ENCODE data around the gene NXPH3.

Gene NXPH3

DNA sequence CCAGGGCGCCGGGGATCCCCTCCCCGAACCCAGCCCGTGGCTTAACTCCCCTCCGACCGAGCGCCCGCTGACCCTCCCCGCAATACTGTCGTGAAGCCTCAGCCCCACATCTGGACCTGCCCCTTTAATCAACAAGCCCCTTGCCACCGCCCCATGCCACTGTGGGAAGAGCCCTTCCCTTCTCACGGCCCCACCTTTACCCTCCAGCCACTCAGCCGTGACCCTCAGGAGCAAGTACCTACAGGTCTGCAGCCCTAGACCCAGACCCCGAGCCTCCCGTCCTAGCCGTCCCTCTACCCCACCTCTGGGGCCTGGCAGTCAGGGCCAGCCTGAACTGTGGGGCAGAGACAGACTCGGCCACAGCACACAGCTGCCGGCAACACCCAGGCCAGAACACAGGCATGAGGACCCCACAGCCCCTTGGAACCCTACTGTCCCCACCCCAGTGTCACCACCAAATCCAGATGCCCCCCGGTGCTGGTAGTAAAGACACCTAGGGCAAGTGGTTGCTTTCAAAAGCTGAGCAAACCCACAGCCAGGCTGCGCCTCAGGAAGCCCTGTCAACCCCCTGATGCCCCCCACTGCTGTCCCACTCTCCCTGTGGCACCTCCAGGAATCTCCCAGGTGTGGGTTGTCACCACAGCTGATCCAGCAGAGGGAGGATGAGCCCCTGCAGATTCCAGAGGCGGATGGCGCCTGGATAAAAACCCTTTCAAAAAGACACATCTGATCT lies 1.4 kb downstream of the NXPH3 start:
- DNase-seq, result no peak

DNA sequence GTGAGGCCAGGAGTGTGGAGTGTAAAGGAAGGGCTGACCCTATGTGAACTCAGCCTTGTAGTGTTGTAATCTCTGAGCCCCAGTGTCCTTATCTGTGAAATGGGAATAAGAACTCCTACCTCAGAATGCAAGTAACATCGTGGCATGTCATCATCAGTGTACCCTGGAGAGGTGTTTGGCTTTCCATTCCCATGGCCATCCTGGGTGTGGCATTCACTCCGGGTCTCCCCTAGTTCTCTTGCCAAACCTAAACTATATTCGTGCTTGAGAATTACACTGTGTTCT lies 1.9 kb downstream of the NXPH3 start:
- DNase-seq, result no peak

DNA sequence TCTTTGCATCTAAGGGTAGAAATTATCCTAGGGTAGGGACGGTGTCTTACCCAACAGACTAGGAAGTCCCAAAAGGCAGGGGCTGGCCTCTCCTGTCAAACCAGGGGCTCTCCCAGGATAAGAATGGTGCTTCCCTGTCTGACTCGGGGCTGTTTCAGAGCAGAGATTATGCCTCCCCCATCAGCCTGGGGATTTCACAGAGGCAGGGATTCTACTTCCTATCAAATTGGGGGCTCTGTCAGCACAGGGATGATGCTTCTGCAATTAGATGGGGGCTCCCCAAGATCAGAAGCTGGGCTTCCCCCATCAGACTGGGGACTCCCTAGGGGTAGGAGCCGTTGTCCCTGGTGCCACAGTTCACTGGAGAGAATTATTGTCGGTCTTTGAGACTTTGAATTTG lies 2.3 kb downstream of the NXPH3 start:
- no peak for DNase-seq

DNA sequence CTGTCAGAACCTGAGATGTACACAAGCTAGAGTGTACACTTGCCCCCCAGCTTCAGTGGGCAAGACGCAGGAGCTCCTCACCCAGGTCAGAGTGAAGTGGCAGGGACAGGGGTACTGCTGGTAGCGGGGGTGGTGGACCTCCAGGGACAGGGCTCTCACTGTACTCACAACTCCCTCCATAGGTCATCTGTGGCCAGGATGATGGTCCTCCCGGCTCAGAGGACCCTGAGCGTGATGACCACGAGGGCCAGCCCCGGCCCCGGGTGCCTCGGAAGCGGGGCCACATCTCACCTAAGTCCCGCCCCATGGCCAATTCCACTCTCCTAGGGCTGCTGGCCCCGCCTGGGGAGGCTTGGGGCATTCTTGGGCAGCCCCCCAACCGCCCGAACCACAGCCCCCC lies 2.7 kb downstream of the NXPH3 start:
- no peak for DNase-seq

DNA sequence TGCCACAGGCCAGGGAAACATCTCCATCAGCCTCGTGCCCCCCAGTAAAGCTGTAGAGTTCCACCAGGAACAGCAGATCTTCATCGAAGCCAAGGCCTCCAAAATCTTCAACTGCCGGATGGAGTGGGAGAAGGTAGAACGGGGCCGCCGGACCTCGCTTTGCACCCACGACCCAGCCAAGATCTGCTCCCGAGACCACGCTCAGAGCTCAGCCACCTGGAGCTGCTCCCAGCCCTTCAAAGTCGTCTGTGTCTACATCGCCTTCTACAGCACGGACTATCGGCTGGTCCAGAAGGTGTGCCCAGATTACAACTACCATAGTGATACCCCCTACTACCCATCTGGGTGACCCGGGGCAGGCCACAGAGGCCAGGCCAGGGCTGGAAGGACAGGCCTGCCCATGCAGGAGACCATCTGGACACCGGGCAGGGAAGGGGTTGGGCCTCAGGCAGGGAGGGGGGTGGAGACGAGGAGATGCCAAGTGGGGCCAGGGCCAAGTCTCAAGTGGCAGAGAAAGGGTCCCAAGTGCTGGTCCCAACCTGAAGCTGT lies 3.4 kb downstream of the NXPH3 start:
- no peak for DNase-seq

DNA sequence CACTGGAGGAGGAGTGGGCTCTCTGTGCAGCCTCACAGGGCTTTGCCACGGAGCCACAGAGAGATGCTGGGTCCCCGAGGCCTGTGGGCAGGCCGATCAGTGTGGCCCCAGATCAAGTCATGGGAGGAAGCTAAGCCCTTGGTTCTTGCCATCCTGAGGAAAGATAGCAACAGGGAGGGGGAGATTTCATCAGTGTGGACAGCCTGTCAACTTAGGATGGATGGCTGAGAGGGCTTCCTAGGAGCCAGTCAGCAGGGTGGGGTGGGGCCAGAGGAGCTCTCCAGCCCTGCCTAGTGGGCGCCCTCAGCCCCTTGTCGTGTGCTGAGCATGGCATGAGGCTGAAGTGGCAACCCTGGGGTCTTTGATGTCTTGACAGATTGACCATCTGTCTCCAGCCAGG lies 3.9 kb downstream of the NXPH3 start:
- DNase-seq, result no peak

DNA sequence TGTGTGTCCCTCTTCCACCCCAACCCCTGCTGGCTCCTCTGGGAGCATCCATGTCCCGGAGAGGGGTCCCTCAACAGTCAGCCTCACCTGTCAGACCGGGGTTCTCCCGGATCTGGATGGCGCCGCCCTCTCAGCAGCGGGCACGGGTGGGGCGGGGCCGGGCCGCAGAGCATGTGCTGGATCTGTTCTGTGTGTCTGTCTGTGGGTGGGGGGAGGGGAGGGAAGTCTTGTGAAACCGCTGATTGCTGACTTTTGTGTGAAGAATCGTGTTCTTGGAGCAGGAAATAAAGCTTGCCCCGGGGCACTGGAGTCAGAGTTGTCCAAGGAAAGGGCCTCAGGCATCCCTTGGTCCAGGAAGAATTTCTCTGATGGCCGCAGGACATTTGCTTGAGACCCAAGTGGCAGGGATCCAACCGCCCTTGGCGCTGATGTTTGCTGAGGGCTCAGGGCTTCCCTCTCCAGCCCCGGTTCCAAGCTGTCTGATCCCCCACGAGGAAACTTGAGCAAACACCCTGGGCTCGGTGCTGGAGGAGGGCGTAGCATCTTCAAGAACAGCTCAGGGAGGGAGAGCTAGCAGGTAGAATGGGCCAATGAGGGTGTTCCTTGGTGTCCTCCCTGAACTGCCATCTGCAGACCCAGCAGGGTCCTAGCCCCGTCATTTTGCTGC lies 4.5 kb downstream of the NXPH3 start:
- DNase-seq, result no peak

DNA sequence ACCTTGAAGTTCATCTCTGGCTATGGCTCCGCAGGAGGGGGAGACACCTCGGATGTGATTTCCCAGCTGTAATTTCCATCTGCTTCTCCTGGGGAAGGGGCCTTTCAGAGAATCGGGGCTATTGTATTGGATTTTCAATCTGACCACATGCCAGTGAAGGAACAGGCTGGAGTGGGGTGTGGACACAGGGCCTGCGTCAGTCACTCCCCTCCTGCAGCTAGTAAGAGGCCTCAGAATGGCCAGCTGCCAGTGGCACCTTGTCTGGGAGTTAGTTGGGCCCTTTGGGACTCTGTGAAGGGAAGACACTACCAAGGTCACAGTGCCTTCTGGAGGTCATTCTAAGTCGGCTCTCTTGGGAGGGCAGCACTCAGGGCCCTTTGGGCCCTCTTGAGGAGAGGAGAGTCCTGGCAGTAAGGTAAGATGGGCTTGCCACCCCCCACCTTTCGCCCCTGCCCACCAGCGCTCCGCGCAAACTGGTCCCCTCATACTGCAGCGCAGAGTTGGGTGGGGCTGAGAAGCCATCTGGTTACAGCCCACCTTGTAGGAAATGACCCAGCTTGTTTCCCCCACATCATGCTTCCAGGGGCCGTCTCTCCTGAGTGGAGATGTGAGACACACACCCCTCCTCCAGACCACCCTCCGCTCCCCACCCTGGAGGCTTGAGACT lies 5.4 kb downstream of the NXPH3 start:
- no peak for DNase-seq

DNA sequence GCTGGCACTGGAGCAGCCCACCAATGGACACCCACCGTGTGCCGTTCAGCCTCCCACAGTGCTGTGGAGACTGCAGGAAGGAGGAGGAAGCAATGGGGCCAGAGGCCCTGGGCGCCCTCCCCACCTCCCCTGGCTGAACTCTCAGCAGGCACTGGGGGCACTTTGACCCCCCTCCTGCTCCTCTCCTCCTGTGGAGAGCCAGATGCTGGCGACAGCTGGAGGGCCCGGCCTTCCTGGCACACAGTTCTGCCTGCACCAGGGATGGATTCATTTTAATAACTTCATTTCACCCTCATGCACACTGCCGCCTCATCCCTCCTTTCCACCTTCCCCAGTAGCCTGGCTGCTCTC lies 6.0 kb downstream of the NXPH3 start:
- DNase-seq, result no peak

DNA sequence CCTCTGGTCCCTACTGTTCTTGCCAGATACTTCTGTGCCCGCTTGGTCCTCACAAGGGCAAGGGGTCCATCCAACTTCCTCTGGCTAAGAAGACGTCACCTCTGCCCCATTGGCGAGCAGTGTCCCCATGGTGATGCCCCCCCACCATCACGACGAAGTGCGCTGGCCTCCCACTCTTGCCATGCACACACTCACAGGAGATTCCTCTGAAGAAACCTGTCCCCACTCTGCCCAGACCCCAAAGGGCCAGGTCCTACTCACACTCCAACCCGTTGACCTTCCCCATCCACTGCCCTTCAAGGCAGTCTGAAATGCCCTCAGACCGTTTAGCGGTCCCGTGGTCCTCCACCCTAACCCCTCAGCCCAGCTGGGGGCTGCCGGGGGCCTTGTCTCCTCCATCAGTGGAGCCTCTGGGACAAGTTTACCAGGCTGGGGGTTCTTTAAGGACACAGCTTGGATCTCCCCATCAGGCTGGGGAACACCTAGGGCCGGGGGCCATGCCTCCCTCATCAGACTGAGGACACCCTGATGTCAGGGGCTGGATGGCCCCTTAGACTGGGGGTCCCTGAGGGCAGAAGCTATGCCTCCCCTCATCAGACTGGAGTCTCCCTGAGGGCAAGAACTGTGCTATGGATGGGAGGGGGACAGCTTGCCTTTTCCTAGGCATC lies 6.5 kb downstream of the NXPH3 start:
- DNase-seq, result no peak

DNA sequence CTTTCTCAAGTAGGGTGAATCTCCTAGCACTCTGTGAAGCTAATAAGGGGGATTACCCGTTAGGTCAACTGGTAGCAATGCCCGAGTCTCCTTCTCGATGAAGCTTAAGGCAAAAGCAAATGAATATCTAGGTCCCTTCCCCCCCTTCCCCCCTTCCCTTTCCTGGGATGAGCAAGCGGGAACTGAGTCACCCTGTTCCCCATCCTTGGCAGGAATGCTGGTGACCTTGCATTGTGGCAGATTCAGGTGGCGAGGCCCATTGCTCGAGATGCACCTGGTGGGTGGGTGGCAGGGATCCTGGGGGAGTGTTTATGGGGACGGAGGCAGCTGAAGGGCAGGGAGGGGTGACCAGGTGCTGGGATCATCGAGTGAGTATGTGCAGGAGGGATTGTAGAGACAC lies 7.1 kb downstream of the NXPH3 start:
- no peak for DNase-seq

DNA sequence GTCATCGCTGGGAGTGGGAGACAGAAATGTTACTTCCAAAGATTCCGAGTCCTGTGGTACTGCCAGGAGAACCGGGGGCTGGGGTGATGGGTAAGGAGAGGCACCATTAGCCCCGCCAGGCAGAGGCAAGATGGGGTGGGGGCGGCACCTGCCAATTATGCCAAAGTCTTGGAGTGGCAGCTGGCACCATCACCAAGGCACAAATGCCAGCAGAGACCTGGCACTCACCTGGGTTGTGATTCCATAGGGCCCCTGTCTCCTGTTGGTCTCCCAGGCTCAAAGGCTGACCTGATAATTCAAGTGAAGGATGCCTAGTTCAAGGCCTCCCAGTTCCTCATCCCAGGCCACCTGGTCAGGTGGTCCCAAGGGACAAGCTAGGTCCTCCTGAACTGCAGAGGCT lies 7.6 kb downstream of the NXPH3 start:
- no peak for DNase-seq

DNA sequence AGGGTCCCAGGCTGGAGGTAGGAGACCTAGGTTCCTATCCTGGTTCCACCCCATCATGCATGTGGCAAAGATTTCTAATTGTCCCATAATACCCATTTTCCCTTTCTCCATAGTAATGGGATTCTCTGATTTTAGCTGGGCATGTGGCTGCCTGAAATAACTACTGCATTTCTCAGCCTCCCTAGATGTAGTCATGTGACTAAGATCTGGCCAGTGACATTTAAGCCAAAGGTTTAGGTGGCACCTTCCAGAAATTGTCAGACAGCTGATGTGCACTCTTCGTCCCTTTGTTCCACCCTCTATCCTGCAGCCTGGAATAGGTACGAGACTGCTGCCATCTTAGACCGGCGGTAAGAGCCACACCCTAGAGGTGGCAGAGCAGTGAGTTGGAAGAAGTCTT lies 8.2 kb downstream of the NXPH3 start:
- no peak for DNase-seq

DNA sequence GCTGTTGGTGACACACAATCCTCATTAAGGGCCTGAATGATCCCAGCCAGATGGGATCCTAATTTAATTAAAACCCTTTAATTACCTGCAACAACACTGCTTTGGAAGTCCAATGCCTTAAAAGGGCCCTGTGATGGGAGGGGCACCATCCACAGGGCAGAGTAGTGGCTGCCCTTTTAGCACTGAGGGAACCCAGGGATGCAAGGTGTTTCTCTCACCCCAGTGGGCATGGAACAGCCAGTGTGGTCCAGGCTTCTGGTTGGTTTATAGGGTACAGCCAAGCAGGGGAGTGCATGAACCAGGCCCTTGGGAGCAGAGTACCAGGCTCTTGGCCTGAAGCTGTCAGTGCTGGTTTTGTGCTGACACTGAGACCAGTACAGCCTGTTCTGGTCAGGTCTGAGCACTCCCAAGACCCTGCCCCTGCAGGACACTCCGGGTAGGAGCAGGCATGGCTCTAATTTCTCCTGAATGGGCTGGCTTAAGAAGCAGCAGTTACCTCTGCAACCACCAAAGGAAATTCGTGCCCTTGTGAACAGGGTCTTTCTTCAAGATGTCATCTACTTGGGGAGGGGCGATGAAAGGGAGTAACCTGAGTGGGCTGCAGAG lies 9.9 kb downstream of the NXPH3 start:
- DNase-seq, result no peak

DNA sequence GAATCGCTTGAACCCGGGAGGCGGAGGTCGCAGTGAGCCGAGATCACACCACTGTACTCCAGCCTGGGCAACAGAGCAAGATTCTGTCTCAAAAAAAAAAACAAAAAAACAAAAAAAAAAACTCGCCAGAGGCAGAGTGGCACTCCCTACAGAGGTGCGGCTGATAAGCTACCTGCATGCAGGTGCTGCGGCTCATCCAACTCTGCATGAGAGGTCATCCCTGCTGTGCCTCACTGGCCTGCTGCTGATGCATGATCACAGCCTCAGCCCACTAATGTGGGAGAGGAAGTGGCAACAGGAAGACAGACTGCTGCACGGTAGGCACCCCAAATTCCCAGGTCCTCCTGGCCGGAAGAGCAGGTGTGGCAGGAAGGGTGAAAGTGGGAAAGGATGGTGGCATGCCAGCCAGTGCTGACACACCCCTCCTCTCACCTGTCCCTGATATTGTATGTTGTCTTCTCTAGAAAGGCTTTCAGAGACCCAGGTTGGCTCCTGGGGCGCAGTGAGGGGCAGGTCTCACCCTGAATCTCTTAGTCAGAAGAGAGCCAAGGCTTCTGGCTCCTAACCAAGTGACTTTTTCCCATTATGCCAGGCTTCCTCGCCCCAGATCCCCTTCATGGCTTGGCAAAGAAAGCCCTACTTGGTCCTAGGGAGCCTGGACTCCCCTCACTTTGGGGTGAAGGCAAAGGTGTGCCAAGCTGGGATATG lies 11.8 kb downstream of the NXPH3 start:
- DNase-seq, result no peak

DNA sequence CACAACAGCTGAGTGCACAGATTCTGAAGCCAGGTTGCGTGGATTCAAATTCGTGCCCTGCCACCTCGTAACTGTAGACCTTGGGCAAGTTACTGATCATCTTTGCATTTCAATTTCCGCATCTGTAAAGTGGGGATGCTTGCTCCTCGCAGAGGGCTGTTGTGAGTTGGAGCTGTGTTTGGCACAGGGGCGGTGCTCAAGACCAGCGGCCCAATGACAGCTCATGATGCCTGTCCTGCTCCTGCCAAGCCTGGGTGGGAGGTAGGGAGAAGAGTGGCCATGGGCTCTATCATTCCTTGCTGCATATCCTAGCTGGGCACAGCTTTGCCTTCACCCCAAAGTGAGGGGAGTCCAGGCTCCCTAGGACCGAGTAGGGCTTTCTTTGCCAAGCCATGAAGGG lies 12.6 kb downstream of the NXPH3 start:
- no peak for DNase-seq

DNA sequence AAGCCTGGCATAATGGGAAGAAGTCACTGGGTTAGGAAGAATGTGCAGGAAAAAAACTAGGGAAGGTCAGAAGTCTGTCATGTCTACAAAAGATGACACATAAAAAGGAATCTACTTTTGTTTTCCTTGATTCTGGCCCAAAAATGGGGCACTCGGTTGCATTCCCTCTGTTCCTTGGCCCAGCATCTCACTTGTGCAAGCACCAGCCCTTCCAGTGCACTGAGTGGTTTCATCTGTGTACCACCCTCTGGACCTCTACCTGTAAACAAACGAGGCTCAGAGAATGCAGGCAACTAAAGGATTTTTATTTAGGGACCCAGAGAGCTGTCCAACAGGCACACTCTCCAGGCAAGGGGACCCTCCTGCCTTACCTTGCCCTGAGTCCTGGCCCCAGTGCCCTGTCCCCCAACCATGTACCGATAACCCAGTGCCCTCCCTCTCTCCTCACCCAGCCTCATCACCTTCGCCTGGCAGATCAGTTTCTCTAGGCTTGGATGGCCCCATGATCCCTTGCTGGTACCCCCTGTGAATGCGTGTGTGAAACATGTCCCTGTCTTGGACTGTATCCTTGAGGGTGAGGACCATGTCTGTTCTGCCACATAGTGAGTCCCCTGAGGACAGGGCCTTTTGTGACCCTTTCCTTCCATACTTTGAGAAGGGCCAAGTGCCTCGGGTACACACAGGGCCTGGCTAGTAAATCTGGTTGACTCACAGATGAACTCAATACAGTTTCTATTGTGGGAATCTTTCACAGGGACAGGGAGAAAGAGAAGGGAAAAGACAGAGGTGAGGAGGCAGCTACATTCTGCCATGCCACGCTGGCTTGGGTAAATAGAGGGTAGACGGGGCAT lies 13.3 kb downstream of the NXPH3 start:
- no peak for DNase-seq

DNA sequence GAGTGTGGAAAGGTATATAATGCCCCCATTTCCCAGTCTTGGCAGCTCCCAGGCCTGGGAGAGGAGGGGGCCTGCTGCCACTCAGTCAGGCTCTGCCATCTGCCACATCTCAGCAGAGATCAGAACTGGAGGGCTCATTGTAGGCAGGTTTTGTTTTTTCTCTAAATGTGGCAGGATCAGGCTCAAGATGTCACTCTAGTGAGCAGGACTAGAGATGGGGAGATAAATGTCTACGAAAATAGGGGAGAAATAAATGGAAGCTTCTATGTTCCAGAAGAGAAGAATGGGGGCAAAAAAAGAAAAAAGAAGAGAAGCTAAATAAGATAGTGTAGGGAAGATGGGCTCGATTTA lies 13.9 kb downstream of the NXPH3 start:
- no peak for DNase-seq

DNA sequence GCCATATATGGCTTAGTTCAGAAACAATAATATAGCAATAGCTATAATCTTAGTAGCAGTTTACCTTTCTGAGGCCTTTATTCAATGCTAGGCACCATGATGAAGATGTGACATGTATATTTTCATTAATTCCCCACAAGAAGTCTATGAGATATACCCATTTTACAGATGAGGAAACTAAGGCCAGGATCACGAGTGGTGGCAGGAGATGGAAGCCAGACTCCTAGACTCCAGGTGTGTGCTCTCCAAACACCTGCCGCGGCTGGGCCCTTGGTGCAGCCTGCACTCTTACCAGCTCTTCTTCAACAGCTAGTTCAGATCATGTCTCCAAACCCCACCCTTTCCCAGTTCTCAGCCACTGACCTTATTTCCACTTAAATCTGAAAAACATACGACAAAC lies 15.2 kb downstream of the NXPH3 start:
- no peak for DNase-seq

DNA sequence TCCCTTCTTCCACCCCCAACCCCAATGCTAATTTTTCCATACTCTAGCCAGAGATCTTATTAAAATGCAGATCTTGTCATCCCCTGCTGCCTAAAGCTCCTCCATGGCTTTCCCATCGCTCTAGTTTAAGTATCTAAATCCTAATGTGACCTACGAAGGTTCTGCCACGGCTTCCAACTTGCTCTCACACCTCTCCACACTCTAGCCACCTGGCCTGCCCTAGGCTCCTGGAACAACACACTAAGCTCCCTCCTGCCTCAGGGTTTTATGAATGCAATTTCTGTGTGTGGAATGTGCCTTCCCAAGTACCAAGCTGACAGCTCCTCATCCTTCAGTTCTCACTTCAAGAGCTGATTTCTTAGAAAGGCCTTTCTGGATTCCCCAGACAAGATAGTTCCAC lies 16.6 kb downstream of the NXPH3 start:
- DNase-seq, result no peak

DNA sequence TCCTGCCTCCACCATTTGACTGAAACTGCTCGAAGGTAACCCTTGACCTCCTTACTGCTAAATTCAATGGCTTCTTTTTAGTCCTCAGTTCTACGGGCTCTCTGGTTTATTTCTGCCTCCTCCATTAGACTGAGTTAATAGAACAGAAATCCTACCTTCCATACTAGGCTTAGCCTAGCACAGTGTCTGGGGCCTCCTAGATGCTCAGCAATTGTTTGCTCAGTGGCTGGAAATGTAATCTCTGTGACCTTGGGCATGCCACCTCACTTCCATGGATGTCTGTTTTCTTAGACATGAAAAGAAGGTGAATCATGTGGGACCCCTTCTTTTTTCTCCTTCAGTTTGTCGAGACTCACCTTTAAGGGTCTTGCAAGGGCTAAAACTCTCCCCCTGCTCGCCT lies 19.7 kb downstream of the NXPH3 start:
- no peak for DNase-seq

DNA sequence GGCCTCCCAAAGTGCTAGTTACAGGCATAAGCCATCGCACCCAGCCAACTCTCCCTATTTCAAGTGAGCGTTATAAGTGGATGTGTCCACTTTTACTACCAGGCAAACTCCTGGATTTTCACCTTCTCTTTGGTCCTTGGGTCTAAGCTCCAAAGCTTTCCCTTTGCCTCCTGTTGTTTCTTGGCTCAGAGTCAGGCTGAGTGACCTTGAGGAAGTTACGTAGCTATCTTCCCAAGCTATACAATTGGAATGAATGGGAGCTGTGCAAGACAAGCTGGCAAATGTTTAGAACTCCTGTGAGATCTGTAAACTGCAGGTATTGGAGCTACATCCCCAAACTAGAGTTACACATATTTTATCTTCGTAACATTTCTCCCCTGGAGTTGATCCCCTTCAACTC lies 20.3 kb downstream of the NXPH3 start:
- no peak for DNase-seq

Data from midbrain (tissue), 1 donor.